ENCODE data around the gene MYO1H.
"Not testable (repeated sequence)": the region's sequence is repeated elsewhere in the genome, so short reads cannot be mapped to it uniquely, and the experiment has no call there.

Gene MYO1H

GRCh38 chr12:109436188-109436560, 88.5 kb downstream of the MYO1H start:
- Histone ChIP-seq H3K9me3 (ENCODE audit: insufficient read depth, low read depth, low read length) (no peaks in the 10 kb centered on the region), H3K9ac (ENCODE audit: low read depth, low read length) (no peak overlapping the region), H3K27me3 (ENCODE audit: insufficient read depth, low read length) (no peaks in the 10 kb centered on the region), H3K36me3 (ENCODE audit: insufficient read depth, low read length) (no peaks in the 10 kb centered on the region), H3K27ac (ENCODE audit: low read depth, low read length) (peak overlapping the region; percentile 46; the same call in 1 of the 2 replicates), H3K4me3 (ENCODE audit: low read length) (no peak overlapping the region), H3K4me1 (ENCODE audit: insufficient read depth, low read length) (peaks cover 40% of the 10 kb centered on the region)
- 37% methylated on average over 7 of the region's 7 CpGs for WGBS

- H3K27ac ChIP-seq (ENCODE audit: low read depth, low read length) = no peak overlapping the region
- no peak overlapping the region for H3K4me3 ChIP-seq (ENCODE audit: low read length)
- H3K9ac ChIP-seq (ENCODE audit: low read depth, low read length) = no peak overlapping the region
- WGBS = 94% methylated on average over 6 of the region's 6 CpGs
- H3K4me1 ChIP-seq (ENCODE audit: insufficient read depth, low read length) = peaks cover 33% of the 10 kb centered on the region
- no peaks in the 10 kb centered on the region for H3K27me3 ChIP-seq (ENCODE audit: insufficient read depth, low read length)
- no peaks in the 10 kb centered on the region for H3K9me3 ChIP-seq (ENCODE audit: insufficient read depth, low read depth, low read length)
- no peaks in the 10 kb centered on the region for H3K36me3 ChIP-seq (ENCODE audit: insufficient read depth, low read length)
Observed at GRCh38 chr12:109439181-109439580, 91.5 kb downstream of the MYO1H start.

- 95% methylated on average over 13 of the region's 13 CpGs for WGBS
Observed at GRCh38 chr12:109439951-109440350, 92.3 kb downstream of the MYO1H start.

GRCh38 chr12:109440851-109441490, 93.3 kb downstream of the MYO1H start:
- Histone ChIP-seq H3K4me3 (ENCODE audit: low read length) (no peak overlapping the region), H3K4me1 (ENCODE audit: insufficient read depth, low read length) (peaks cover 16% of the 10 kb centered on the region), H3K27ac (ENCODE audit: low read depth, low read length) (peak overlapping the region; percentile 51), H3K9ac (ENCODE audit: low read depth, low read length) (no peak overlapping the region), H3K27me3 (ENCODE audit: insufficient read depth, low read length) (no peaks in the 10 kb centered on the region), H3K9me3 (ENCODE audit: insufficient read depth, low read depth, low read length) (no peaks in the 10 kb centered on the region), H3K36me3 (ENCODE audit: insufficient read depth, low read length) (peaks cover 14% of the 10 kb centered on the region)
- 80% methylated on average over 8 of the region's 9 CpGs for WGBS

More at GRCh38 chr12:109439951-109440350, 92.3 kb downstream of the MYO1H start:
- not testable (repeated sequence) for H3K27ac ChIP-seq (ENCODE audit: low read depth, low read length); H3K9ac ChIP-seq (ENCODE audit: low read depth, low read length); H3K36me3 ChIP-seq (ENCODE audit: insufficient read depth, low read length); H3K27me3 ChIP-seq (ENCODE audit: insufficient read depth, low read length); H3K9me3 ChIP-seq (ENCODE audit: insufficient read depth, low read depth, low read length); H3K4me3 ChIP-seq (ENCODE audit: low read length)
- H3K4me1 ChIP-seq (ENCODE audit: insufficient read depth, low read length) = peaks cover 26% of the 10 kb centered on the region

- Histone ChIP-seq H3K27me3 (ENCODE audit: insufficient read depth, low read length) (no peaks in the 10 kb centered on the region), H3K9me3 (ENCODE audit: insufficient read depth, low read depth, low read length) (no peaks in the 10 kb centered on the region), H3K27ac (ENCODE audit: low read depth, low read length) (no peak overlapping the region), H3K36me3 (ENCODE audit: insufficient read depth, low read length) (peaks cover 40% of the 10 kb centered on the region), H3K4me1 (ENCODE audit: insufficient read depth, low read length) (no peaks in the 10 kb centered on the region; the same call in 1 of the 2 replicates), H3K9ac (ENCODE audit: low read depth, low read length) (no peak overlapping the region), H3K4me3 (ENCODE audit: low read length) (no peak overlapping the region)
- 89% methylated on average over 5 of the region's 5 CpGs for WGBS
Observed at GRCh38 chr12:109443794-109444193, 96.1 kb downstream of the MYO1H start.

GRCh38 chr12:109444259-109444658, 96.6 kb downstream of the MYO1H start:
- Histone ChIP-seq H3K36me3 (ENCODE audit: insufficient read depth, low read length) (peaks cover 45% of the 10 kb centered on the region), H3K27me3 (ENCODE audit: insufficient read depth, low read length) (no peaks in the 10 kb centered on the region), H3K27ac (ENCODE audit: low read depth, low read length) (no peak overlapping the region), H3K9me3 (ENCODE audit: insufficient read depth, low read depth, low read length) (no peaks in the 10 kb centered on the region), H3K9ac (ENCODE audit: low read depth, low read length) (no peak overlapping the region), H3K4me1 (ENCODE audit: insufficient read depth, low read length) (no peaks in the 10 kb centered on the region; the same call in 1 of the 2 replicates), H3K4me3 (ENCODE audit: low read length) (no peak overlapping the region)
- WGBS = 89% methylated on average over 6 of the region's 6 CpGs

- Histone ChIP-seq H3K4me3 (ENCODE audit: low read length) (no peak overlapping the region), H3K27ac (ENCODE audit: low read depth, low read length) (no peak overlapping the region), H3K9me3 (ENCODE audit: insufficient read depth, low read depth, low read length) (no peaks in the 10 kb centered on the region), H3K27me3 (ENCODE audit: insufficient read depth, low read length) (no peaks in the 10 kb centered on the region), H3K36me3 (ENCODE audit: insufficient read depth, low read length) (peaks cover 51% of the 10 kb centered on the region), H3K9ac (ENCODE audit: low read depth, low read length) (no peak overlapping the region), H3K4me1 (ENCODE audit: insufficient read depth, low read length) (no peaks in the 10 kb centered on the region; the same call in 1 of the 2 replicates)
- WGBS = 96% methylated on average over 2 of the region's 2 CpGs
Observed at GRCh38 chr12:109445191-109445609, 97.5 kb downstream of the MYO1H start.

- Histone ChIP-seq H3K4me3 (ENCODE audit: low read length) (no peak overlapping the region), H3K27me3 (ENCODE audit: insufficient read depth, low read length) (no peaks in the 10 kb centered on the region), H3K4me1 (ENCODE audit: insufficient read depth, low read length) (no peaks in the 10 kb centered on the region), H3K9ac (ENCODE audit: low read depth, low read length) (no peak overlapping the region), H3K27ac (ENCODE audit: low read depth, low read length) (no peak overlapping the region), H3K9me3 (ENCODE audit: insufficient read depth, low read depth, low read length) (no peaks in the 10 kb centered on the region), H3K36me3 (ENCODE audit: insufficient read depth, low read length) (peaks cover 68% of the 10 kb centered on the region)
- 93% methylated on average over 8 of the region's 8 CpGs for WGBS
Observed at GRCh38 chr12:109446869-109447268, 99.2 kb downstream of the MYO1H start.

- no peak overlapping the region for H3K4me3 ChIP-seq (ENCODE audit: low read length)
- no peak overlapping the region for H3K9ac ChIP-seq (ENCODE audit: low read depth, low read length)
- H3K27me3 ChIP-seq (ENCODE audit: insufficient read depth, low read length) = no peaks in the 10 kb centered on the region
- no peaks in the 10 kb centered on the region for H3K4me1 ChIP-seq (ENCODE audit: insufficient read depth, low read length)
- 92% methylated on average over 7 of the region's 9 CpGs for WGBS
- H3K9me3 ChIP-seq (ENCODE audit: insufficient read depth, low read depth, low read length) = no peaks in the 10 kb centered on the region
- H3K36me3 ChIP-seq (ENCODE audit: insufficient read depth, low read length) = peaks cover 74% of the 10 kb centered on the region
- H3K27ac ChIP-seq (ENCODE audit: low read depth, low read length) = no peak overlapping the region
Observed at GRCh38 chr12:109447482-109447881, 99.8 kb downstream of the MYO1H start.

- Histone ChIP-seq H3K27me3 (ENCODE audit: insufficient read depth, low read length) (no peaks in the 10 kb centered on the region), H3K27ac (ENCODE audit: low read depth, low read length) (no peak overlapping the region)
- WGBS = 96% methylated on average over 5 of the region's 5 CpGs
Observed at GRCh38 chr12:109448272-109448671, 100.6 kb downstream of the MYO1H start.

GRCh38 chr12:109448707-109449390, 101.1 kb downstream of the MYO1H start:
- no peaks in the 10 kb centered on the region for H3K27me3 ChIP-seq (ENCODE audit: insufficient read depth, low read length)
- H3K9me3 ChIP-seq (ENCODE audit: insufficient read depth, low read depth, low read length) = no peaks in the 10 kb centered on the region
- no peak overlapping the region for H3K27ac ChIP-seq (ENCODE audit: low read depth, low read length)
- no peak overlapping the region for H3K9ac ChIP-seq (ENCODE audit: low read depth, low read length)
- WGBS = 96% methylated on average over 8 of the region's 8 CpGs
- H3K4me3 ChIP-seq (ENCODE audit: low read length) = no peak overlapping the region
- H3K36me3 ChIP-seq (ENCODE audit: insufficient read depth, low read length) = peaks cover 88% of the 10 kb centered on the region
- H3K4me1 ChIP-seq (ENCODE audit: insufficient read depth, low read length) = no peaks in the 10 kb centered on the region

More at GRCh38 chr12:109448272-109448671, 100.6 kb downstream of the MYO1H start:
- H3K4me3 ChIP-seq (ENCODE audit: low read length) = no peak overlapping the region
- H3K9me3 ChIP-seq (ENCODE audit: insufficient read depth, low read depth, low read length) = no peaks in the 10 kb centered on the region
- no peaks in the 10 kb centered on the region for H3K4me1 ChIP-seq (ENCODE audit: insufficient read depth, low read length)
- no peak overlapping the region for H3K9ac ChIP-seq (ENCODE audit: low read depth, low read length)
- H3K36me3 ChIP-seq (ENCODE audit: insufficient read depth, low read length) = peaks cover 82% of the 10 kb centered on the region
